Measurements from ENCODE around the gene STK16.

STK16 gene

GRCh38 chr2:219213486-219214071 is 31.7 kb upstream of the STK16 start:
- no peak for DNase-seq (ENCODE audit: low spot score)

DNA sequence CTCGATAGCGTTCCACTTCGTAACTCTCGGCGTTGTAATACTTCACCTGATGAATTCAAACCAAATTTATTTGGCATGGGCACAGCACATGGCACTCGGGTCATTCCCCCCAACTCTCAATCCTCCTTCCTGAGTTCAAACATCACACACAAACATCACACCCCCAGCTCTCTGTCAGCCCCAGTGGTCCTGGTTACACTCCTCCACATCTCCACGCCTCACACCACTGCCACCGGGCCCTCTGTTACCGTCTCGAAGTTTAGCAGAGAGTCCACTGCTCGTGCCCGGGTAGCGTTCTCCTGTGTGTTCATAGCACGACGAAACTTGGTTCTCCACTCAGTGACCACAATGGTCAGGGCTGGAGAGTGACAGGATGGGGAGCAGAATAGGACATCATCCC is 31.1 kb upstream of the STK16 start:
- DNase-seq (ENCODE audit: low spot score) = no peak

GRCh38 chr2:219214786-219215185 is 30.5 kb upstream of the STK16 start:
- DNase-seq (ENCODE audit: low spot score) = no peak

DNA sequence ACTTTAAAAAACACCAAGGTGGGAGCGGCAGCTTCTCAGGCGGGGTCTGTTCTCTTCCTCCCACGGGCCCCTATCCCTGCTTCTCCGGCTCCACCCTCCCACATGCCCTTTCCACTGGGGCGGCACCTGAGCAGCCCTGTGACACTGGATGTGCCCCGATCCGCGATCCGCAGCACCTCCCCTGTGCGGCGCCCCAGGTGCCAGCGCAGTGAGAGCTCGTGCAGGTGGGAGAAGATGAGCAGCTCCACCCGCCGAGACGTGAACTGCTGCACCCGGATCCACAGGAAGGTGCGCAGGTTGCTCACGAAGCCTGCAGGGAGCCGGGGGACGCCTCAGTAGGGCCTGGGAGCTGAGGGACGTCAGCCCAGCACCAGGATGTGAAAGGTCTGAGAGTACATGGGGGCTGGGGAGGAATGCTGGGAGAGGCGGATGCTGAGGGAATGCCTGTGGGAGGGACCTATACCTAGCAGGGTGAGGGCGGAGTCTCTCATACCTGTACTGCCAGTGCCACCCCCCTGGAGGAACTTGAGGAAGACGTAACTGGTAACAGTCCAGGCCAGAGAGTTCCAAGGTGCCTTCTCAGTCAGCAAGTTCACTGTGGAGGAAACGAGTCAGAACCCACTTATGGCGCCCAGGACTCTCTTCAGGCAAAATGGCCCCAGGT is 29.3 kb upstream of the STK16 start:
- no peak for DNase-seq (ENCODE audit: low spot score)

DNA sequence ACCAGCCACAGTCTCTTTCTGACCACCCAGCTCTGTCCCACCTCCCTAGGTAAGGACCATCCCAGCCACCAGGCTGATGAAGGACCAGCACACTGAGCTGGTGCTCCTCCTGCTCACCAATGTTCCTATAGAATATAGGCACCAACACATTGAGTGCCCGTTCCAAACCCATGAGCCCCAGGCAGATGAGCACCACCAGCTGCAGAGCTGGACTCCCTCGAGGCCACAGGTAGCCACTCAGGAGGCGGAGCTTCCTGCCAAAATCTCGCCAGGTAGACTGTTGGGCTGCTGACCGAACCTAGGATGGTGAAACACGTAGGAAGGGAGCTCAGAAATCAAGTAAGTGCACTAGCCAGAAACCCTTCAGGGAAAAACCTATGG is 28.8 kb upstream of the STK16 start:
- no peak for DNase-seq (ENCODE audit: low spot score)

DNA sequence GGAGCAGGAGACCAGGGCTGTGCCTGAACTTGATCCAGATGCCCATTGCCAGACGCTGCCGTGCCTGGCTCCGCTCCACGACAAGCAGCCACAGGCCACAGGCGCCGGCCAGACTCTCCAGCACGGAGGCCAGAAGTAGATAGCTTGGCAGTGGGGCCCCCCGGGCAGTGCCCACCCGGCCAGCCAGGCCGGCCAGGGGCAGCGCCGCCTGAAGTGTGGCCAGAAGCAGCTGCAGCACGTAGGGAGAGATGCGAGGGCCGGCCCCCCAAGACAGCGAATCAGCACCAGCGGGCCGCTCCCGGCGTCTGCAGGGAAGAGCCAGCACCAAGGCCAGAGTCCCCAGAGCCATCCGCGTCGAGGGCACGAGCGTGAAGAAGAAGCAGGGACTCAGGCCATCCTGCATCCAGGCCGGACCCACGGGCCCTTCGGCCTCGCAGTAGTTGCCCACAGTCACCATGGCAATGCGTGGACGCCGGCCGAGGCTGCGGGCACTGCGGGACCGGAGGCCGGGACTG is 27.0 kb upstream of the STK16 start:
- peak; percentile 71 for DNase-seq (ENCODE audit: low spot score)

- DNase-seq (ENCODE audit: low spot score) = peak; percentile 96
These were observed 26.3 kb upstream of the STK16 start, which contains the start of gene ABCB6 for GRCh38 chr2:219218732-219219701. ABCB6 (minus strand) TSS chr2:219218958; CDS start chr2:219218673, 285 bp downstream.

- DNase-seq (ENCODE audit: low spot score) = no peak
These were observed 25.3 kb upstream of the STK16 start for GRCh38 chr2:219219784-219220532.

DNA sequence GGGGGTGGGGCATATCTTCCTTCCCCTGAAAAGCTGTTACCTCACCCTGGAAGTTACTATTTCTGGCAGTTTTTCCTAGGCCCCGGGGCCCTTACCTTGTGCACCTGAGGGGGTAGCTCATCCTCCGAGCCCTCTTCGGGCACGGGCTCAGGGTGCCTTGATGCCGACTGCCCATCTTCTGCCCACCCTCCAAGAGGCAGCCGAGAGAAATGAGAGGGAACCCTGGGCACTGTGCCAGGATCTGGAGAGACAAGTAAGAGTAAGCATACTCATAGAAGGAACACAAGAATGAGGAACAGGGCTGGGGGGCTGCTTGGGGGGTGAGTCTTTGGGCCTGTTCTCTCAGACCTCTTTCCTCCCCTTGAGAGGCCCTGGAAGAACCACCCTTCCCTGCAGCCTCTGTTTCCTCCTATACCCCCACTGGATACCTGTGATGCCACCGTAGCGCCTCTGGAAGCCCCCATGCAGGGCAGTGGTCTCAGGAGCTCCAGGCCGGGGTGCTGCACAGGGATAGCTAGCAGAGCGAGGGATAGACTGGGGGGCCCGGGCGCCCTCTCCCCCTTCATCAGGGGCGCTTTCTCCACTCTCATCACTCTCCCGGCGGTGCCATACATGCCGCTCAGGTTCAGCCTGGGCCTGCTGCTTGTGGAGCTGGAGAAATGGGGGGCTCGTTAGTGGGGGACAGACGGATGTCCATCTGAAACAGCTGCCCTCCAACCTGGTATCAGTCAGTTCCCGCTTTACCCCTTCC is 24.5 kb upstream of the STK16 start:
- DNase-seq (ENCODE audit: low spot score) = no peak

DNA sequence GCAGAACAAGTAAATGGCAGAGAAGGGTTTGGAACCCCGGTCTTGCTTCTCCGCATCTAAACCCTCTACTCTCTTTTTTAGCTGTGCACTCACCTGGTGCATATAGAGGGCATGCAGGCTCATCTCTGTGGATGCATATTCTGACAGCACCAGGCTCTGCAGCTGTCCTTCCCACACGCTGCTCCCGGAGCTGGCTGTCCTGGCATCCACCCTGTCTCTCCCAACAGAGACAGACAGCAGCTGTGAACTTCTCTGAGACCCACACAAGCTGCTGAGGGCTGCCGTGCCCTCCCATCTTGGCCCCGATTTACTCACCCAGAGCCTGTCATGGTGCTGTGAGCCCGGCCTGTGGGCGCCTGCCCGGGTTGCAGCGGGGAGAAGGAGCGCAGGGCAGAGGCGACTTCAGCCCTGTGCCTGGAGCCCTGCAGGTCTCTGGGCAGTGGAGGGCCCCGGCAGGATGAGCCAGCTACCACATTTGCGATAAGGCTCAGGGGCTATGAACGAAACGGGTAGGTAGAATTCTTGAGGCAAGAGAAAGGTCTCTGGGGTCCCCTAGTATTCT is 23.2 kb upstream of the STK16 start:
- no peak for DNase-seq (ENCODE audit: low spot score)

GRCh38 chr2:219223831-219224610 is 21.3 kb upstream of the STK16 start:
- DNase-seq (ENCODE audit: low spot score) = no peak

- no peak for DNase-seq (ENCODE audit: low spot score)
These were observed 19.9 kb upstream of the STK16 start for GRCh38 chr2:219225350-219225749.

- peak; percentile 13 for DNase-seq (ENCODE audit: low spot score)
These were observed 17.0 kb upstream of the STK16 start for GRCh38 chr2:219228041-219228910.

GRCh38 chr2:219228911-219229304 is 16.4 kb upstream of the STK16 start:
- DNase-seq (ENCODE audit: low spot score) = no peak

DNA sequence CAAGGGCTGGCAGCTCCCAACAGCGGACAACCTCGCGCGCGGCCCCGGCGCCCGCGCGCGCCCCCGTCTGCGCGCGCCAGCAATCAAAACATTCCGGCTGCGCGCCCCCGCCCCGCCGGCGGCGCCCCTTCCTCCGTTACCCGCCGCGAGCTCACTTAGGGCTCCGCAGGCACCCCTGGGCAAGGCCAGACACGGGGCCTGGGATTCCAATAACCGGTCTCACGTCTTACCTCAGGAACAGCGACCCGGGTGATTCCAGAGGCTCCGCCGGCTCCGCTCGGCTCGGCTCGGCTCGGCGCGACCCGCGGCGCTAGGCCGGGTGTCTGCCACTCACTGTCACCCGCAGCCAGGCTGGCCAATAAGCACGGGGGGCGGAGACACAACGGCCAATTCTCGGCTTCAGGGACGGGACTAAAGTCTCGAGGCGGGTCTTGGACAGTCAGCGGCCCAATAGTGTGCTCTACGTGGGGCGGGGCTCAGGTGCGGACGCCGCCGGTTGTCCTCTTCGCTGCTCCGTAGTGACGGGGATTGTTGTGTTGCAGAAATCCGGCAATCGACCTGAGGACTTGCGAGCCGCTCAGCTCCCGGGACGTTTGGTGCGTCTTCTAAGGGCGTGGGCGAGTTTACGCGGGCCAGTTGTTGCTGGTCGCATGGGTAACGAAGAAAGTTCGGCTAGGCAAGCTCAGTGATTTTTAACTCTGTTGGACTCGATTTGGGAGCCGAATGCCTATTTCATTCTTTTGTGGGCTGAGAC is 15.8 kb upstream of the STK16 start, which contains the start of the genes ANKZF1 and ATG9A:
TSS of gene ANKZF1 (plus strand) at position 502 of the 754 bp plus-strand sequence. CDS start 452 bp downstream, outside the sequence.
TSS of gene ATG9A (minus strand) at position 332 of the 754 bp plus-strand sequence. CDS start 1,612 bp downstream, outside the sequence.
- peak; percentile 99 for DNase-seq (ENCODE audit: low spot score)

- DNase-seq (ENCODE audit: low spot score) = peak; percentile 41
These were observed 15.2 kb upstream of the STK16 start for GRCh38 chr2:219230059-219230540.

- no peak for DNase-seq (ENCODE audit: low spot score)
These were observed 10.9 kb upstream of the STK16 start for GRCh38 chr2:219234331-219234730.

GRCh38 chr2:219243291-219243761 is 2.0 kb upstream of the STK16 start:
- DNase-seq (ENCODE audit: low spot score) = no peak
